SK-N-SH (cell line): Measurements from ENCODE around the gene TEX44.

Source experiments
- EP300 ChIP-seq, 2 experiments: IDR thresholded peaks; 2 replicates each; pipeline versions ENCODE4 v1.4.0 to v1.6.1; 2012; ENCODE audit warnings: borderline replicate concordance in 1 of 2, low read depth in 1 of 2, low read length in 1 of 2
- EZH2phosphoT487 ChIP-seq: fragments of 200-600 bp; sonication (generic); IDR thresholded peaks from 2 replicates; pipeline ENCODE4 v1.6.1; 2017; ENCODE audit warnings: low read depth, mixed run types, mild to moderate bottlenecking, antibody characterized with exemption, moderate library complexity, borderline replicate concordance
- FOXM1 ChIP-seq: IDR thresholded peaks from 2 replicates; pipeline ENCODE4 v1.4.0; 2012; ENCODE audit warnings: low read depth, mild to moderate bottlenecking
- MEF2A ChIP-seq: IDR thresholded peaks from 2 replicates; pipeline ENCODE4 v1.4.0; 2012; ENCODE audit warnings: low read depth, borderline replicate concordance
- MXI1 ChIP-seq: IDR thresholded peaks from 2 replicates; pipeline ENCODE4 v1.6.1; 2012; ENCODE audit warnings: mild to moderate bottlenecking, low read depth, low read length, improper control_type of control experiment
- POLR2AphosphoS5 ChIP-seq: IDR thresholded peaks from 2 replicates; pipeline ENCODE4 v1.6.1; 2012; ENCODE audit warnings: low read depth, low read length
- RFX5 ChIP-seq: IDR thresholded peaks from 2 replicates; pipeline ENCODE4 v1.6.1; 2012; ENCODE audit warnings: mild to moderate bottlenecking, improper control_type of control experiment, low read length
- SIN3A ChIP-seq: IDR thresholded peaks from 2 replicates; pipeline ENCODE4 v1.6.1; 2012; ENCODE audit warnings: low read depth, mild to moderate bottlenecking, low read length, moderate library complexity, borderline replicate concordance
- TAF1 ChIP-seq: IDR thresholded peaks from 2 replicates; pipeline ENCODE4 v1.6.1; 2012; ENCODE audit warnings: low read depth, mild to moderate bottlenecking, low read length, moderate library complexity, borderline replicate concordance
- YY1 ChIP-seq: IDR thresholded peaks from 2 replicates; pipeline ENCODE4 v1.4.0; 2012; ENCODE audit warnings: low read depth, mild to moderate bottlenecking
- TF ChIP-seq, protein P1 (sequence below): fragments of 200-600 bp; sonication (generic); IDR thresholded peaks from 2 replicates; pipeline ENCODE4 v1.6.1; 2017; ENCODE audit warnings: antibody characterized with exemption, mild to moderate bottlenecking, moderate library complexity
- TF ChIP-seq, protein P2 (sequence below): IDR thresholded peaks from 2 replicates; pipeline ENCODE4 v1.4.0; 2012; ENCODE audit warnings: low read depth, borderline replicate concordance

DNA sequence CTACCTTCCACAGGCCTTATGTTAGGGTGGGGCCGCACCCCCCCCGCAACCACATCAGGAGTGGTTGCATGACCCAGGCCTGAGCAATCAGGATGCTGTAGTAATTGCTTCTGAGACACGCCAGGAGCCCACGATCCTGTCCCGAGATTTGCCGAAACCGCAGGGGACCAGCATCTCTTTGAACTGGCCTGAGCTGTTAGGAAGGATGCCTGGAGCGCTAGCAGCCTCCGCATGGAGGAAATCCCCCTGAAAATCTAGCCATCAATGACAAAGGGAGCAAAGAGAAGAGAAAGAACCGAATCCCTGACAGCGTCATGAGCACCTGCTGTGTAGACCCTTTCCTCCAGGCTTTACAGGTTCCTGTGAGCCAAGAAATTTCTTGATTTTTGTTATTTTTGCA is 8.7 kb upstream of the TEX44 start:
- TF ChIP-seq POLR2AphosphoS5, result no peak
- TF ChIP-seq, protein P1, sequence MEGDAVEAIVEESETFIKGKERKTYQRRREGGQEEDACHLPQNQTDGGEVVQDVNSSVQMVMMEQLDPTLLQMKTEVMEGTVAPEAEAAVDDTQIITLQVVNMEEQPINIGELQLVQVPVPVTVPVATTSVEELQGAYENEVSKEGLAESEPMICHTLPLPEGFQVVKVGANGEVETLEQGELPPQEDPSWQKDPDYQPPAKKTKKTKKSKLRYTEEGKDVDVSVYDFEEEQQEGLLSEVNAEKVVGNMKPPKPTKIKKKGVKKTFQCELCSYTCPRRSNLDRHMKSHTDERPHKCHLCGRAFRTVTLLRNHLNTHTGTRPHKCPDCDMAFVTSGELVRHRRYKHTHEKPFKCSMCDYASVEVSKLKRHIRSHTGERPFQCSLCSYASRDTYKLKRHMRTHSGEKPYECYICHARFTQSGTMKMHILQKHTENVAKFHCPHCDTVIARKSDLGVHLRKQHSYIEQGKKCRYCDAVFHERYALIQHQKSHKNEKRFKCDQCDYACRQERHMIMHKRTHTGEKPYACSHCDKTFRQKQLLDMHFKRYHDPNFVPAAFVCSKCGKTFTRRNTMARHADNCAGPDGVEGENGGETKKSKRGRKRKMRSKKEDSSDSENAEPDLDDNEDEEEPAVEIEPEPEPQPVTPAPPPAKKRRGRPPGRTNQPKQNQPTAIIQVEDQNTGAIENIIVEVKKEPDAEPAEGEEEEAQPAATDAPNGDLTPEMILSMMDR, result no peak
- no peak for TF ChIP-seq EP300 (IDR thresholded peaks at IDR 0.05; ENCODE audit: borderline replicate concordance in 1 of 2, low read depth in 1 of 2, low read length in 1 of 2)
- TF ChIP-seq SIN3A, result no peak
- no peak for TF ChIP-seq YY1
- TF ChIP-seq, protein P2, sequence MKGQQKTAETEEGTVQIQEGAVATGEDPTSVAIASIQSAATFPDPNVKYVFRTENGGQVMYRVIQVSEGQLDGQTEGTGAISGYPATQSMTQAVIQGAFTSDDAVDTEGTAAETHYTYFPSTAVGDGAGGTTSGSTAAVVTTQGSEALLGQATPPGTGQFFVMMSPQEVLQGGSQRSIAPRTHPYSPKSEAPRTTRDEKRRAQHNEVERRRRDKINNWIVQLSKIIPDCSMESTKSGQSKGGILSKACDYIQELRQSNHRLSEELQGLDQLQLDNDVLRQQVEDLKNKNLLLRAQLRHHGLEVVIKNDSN, result no peak
- TF ChIP-seq FOXM1, result no peak
- TF ChIP-seq MEF2A, result no peak
- no peak for TF ChIP-seq TAF1
- no peak for TF ChIP-seq MXI1
- TF ChIP-seq RFX5, result no peak
- no peak for TF ChIP-seq EZH2phosphoT487
